H9 (cell line): ENCODE data around the gene DNAJC17. TPM values are rescaled to one million over a fixed set of nuclear protein-coding genes. Genes with fewer than 3 reads are reported as not detected.

Experiments used
- DNase-seq: peaks from one replicate; pipeline ENCODE4 v3.0.0-alpha.2; 2017
- H2AFZ ChIP-seq: one replicate; pipeline ENCODE4 v1.6.1; 2013; ENCODE audit warnings: mild to moderate bottlenecking, low read length, control low read depth, moderate library complexity
- H2AK5ac ChIP-seq: 2 replicates; pipeline ENCODE4 v1.6.1; 2013; ENCODE audit warnings: low read length, control low read depth, mixed read lengths; ENCODE audit not compliant: insufficient read length
- H2BK120ac ChIP-seq: one replicate; pipeline ENCODE4 v1.6.1; 2013; ENCODE audit warnings: low read depth, mild to moderate bottlenecking, low read length, control low read depth, inconsistent platforms; ENCODE audit not compliant: poor library complexity, severe bottlenecking
- H2BK12ac ChIP-seq: 2 replicates; pipeline ENCODE4 v1.6.1; 2013; ENCODE audit warnings: low read length, control low read depth, mixed read lengths, low read depth; ENCODE audit not compliant: insufficient read length
- H2BK15ac ChIP-seq: 2 replicates; pipeline ENCODE4 v1.6.1; 2013; ENCODE audit warnings: low read depth, low read length, control low read depth
- H2BK20ac ChIP-seq: one replicate; pipeline ENCODE4 v1.6.1; 2013; ENCODE audit warnings: low read depth, mild to moderate bottlenecking, low read length, control low read depth, inconsistent platforms; ENCODE audit not compliant: poor library complexity, severe bottlenecking
- H2BK5ac ChIP-seq: 2 replicates; pipeline ENCODE4 v1.6.1; 2013; ENCODE audit warnings: low read length, control low read depth, mixed read lengths; ENCODE audit not compliant: insufficient read length
- H3K14ac ChIP-seq: 2 replicates; pipeline ENCODE4 v1.6.1; 2013; ENCODE audit warnings: low read length, control low read depth; ENCODE audit not compliant: insufficient read depth
- H3K18ac ChIP-seq: 2 replicates; pipeline ENCODE4 v1.6.1; 2013; ENCODE audit warnings: low read depth, mild to moderate bottlenecking, mixed read lengths, low read length, control low read depth; ENCODE audit not compliant: insufficient read length
- H3K23ac ChIP-seq: 2 replicates; pipeline ENCODE4 v1.6.1; 2013; ENCODE audit warnings: low read length, control low read depth, mixed read lengths, low read depth; ENCODE audit not compliant: insufficient read length
- H3K23me2 ChIP-seq: 2 replicates; pipeline ENCODE4 v1.6.1; 2013; ENCODE audit warnings: low read depth, mild to moderate bottlenecking, mixed read lengths, low read length, control low read depth; ENCODE audit not compliant: insufficient read length, poor library complexity, severe bottlenecking
- H3K27ac ChIP-seq: 2 replicates; pipeline ENCODE4 v1.5.1; 2013; ENCODE audit warnings: low read length, control low read depth, mixed read lengths, low read depth; ENCODE audit not compliant: insufficient read length
- H3K27me3 ChIP-seq: 2 replicates; pipeline ENCODE4 v1.6.1; 2013; ENCODE audit warnings: low read length, control low read depth, inconsistent platforms; ENCODE audit not compliant: insufficient read depth
- H3K4ac ChIP-seq: 2 replicates; pipeline ENCODE4 v1.6.1; 2013; ENCODE audit warnings: low read depth, mild to moderate bottlenecking, control low read depth, inconsistent platforms, low read length, moderate library complexity
- H3K4me1 ChIP-seq: 2 replicates; pipeline ENCODE4 v1.6.1; 2013; ENCODE audit warnings: low read length, control low read depth, inconsistent platforms; ENCODE audit not compliant: insufficient read depth
- H3K4me2 ChIP-seq: 2 replicates; pipeline ENCODE4 v1.6.1; 2013; ENCODE audit warnings: low read length, control low read depth, mixed read lengths; ENCODE audit not compliant: insufficient read length, insufficient read depth
- H3K56ac ChIP-seq: 2 replicates; pipeline ENCODE4 v1.6.1; 2013; ENCODE audit warnings: low read depth, mild to moderate bottlenecking, mixed read lengths, low read length, control low read depth; ENCODE audit not compliant: insufficient read length
- H3K79me1 ChIP-seq: 2 replicates; pipeline ENCODE4 v1.6.1; 2013; ENCODE audit warnings: low read depth, mild to moderate bottlenecking, moderate library complexity, low read length, control low read depth, inconsistent platforms; ENCODE audit not compliant: insufficient read depth, poor library complexity, severe bottlenecking
- H3K79me2 ChIP-seq: 2 replicates; pipeline ENCODE4 v1.6.1; 2013; ENCODE audit warnings: low read length, control low read depth, inconsistent platforms; ENCODE audit not compliant: insufficient read depth
- H3K9ac ChIP-seq: 2 replicates; pipeline ENCODE4 v1.6.1; 2013; ENCODE audit warnings: low read length, control low read depth, mixed read lengths; ENCODE audit not compliant: insufficient read length; ENCODE audit errors: extremely low read depth
- H3K9me3 ChIP-seq: one replicate; pipeline ENCODE4 v1.6.1; 2013; ENCODE audit warnings: low read depth, low read length, inconsistent platforms; ENCODE audit not compliant: control insufficient read depth
- H3T11ph ChIP-seq: one replicate; pipeline ENCODE4 v1.6.1; 2013; ENCODE audit warnings: mild to moderate bottlenecking, low read length, control low read depth, inconsistent platforms
- H4K20me1 ChIP-seq: one replicate; pipeline ENCODE4 v1.6.1; 2013; ENCODE audit not compliant: control insufficient read depth, insufficient read length, insufficient read depth
- H4K5ac ChIP-seq: 2 replicates; pipeline ENCODE4 v1.6.1; 2013; ENCODE audit warnings: low read depth, mild to moderate bottlenecking, mixed read lengths, low read length, control low read depth; ENCODE audit not compliant: insufficient read length
- H4K8ac ChIP-seq: replicated peaks from 2 replicates; pipeline ENCODE4 v1.6.1; 2013; ENCODE audit warnings: low read length, control low read depth, mixed read lengths, low read depth; ENCODE audit not compliant: insufficient read length
- H4K91ac ChIP-seq: 2 replicates; pipeline ENCODE4 v1.6.1; 2013; ENCODE audit warnings: low read depth, mild to moderate bottlenecking, moderate library complexity, mixed read lengths, low read length, control low read depth; ENCODE audit not compliant: insufficient read length
- H3K27ac Mint-ChIP-seq, 3 experiments: 2 replicates in 2 of 3; 3 replicates in 1 of 3; pipeline ENCODE4 v1.8.0; 2020 to 2021; ENCODE audit warnings: mixed read lengths in 3 of 3, mild to moderate bottlenecking in 1 of 3, moderate library complexity in 1 of 3
- H3K27me3 Mint-ChIP-seq: 2 replicates; pipeline ENCODE4 v1.8.0; 2021; ENCODE audit warnings: low read depth, mild to moderate bottlenecking, moderate library complexity, mixed read lengths
- H3K36me3 Mint-ChIP-seq, 3 experiments: 2 replicates in 2 of 3; 3 replicates in 1 of 3; pipeline ENCODE4 v1.8.0; 2020 to 2021; ENCODE audit warnings: low read depth in 3 of 3, mixed read lengths in 3 of 3; ENCODE audit not compliant: insufficient read depth in 1 of 3
- H3K4me1 Mint-ChIP-seq, 2 experiments: 2 replicates each; pipeline ENCODE4 v1.8.0; 2020; ENCODE audit warnings: mixed read lengths in 2 of 2
- H3K4me3 Mint-ChIP-seq, 2 experiments: 2 replicates in 1 of 2; 3 replicates in 1 of 2; pipeline ENCODE4 v1.8.0; 2020 to 2021; ENCODE audit warnings: mild to moderate bottlenecking in 2 of 2, mixed read lengths in 2 of 2, moderate library complexity in 1 of 2
- H3K9me3 Mint-ChIP-seq, 2 experiments: 2 replicates in 1 of 2; 3 replicates in 1 of 2; pipeline ENCODE4 v1.8.0; 2020; ENCODE audit warnings: mild to moderate bottlenecking in 2 of 2, mixed read lengths in 2 of 2, moderate library complexity in 1 of 2
- CTCF ChIP-seq: fragments of 200-600 bp; sonication (generic); conservative IDR thresholded peaks from 3 replicates; pipeline ENCODE4 v1.8.0; 2021; ENCODE audit warnings: antibody characterized with exemption, mild to moderate bottlenecking
- WGBS: extraction: QIAGEN DNeasy Blood & Tissue Kit; methylation state at CpG from one replicate; pipeline ENCODE4 v1.1.7; 2013; ENCODE audit warnings: missing lambda C conversion rate, low lambda C conversion rate, mixed read lengths; ENCODE audit not compliant: insufficient read length; ENCODE audit errors: extremely low coverage; 5-methylcytosine and 5-hydroxymethylcytosine counted together
- total RNA-seq: library from RNA; stranded (reverse); gene quantifications from 2 replicates; pipeline ENCODE4 v1.2.1, GENCODE V29; 2021

DNAJC17 gene
- total RNA-seq, 1 experiment from 2014 or later = 38.3 TPM

GRCh38 chr15:40807888-40808461, 702 bp upstream of the DNAJC17 start:
- H4K91ac ChIP-seq = no peak overlapping the region
- no peak for DNase-seq
- Mint-ChIP-seq H3K4me3 (peak overlapping the region; percentile 93 to 98), H3K27me3 (no peaks in the 10 kb centered on the region; the same call in 1 of the 2 replicates), H3K4me1 (peaks cover 16 to 17% of the 10 kb centered on the region in 2 experiments), H3K9me3 (no peaks in the 10 kb centered on the region), H3K27ac (0 out of 7 replicates have a peak overlapping the region, but pooled peaks of 1 of the 3 experiments have one; percentile 86), H3K36me3 (peaks cover 0 to 10% (median 0%) of the 10 kb centered on the region in 3 experiments; a peak in 1 of 7 replicates)
- H2BK20ac ChIP-seq = no peak overlapping the region
- H2BK12ac ChIP-seq = no peak overlapping the region
- no peak overlapping the region for H4K8ac ChIP-seq
- peaks cover 4% of the 10 kb centered on the region for H3K23me2 ChIP-seq
- no peak overlapping the region for H2AK5ac ChIP-seq
- no peak overlapping the region for H3K9ac ChIP-seq
- no peaks in the 10 kb centered on the region for H3K27me3 ChIP-seq
- no peaks in the 10 kb centered on the region for H4K20me1 ChIP-seq
- no peak overlapping the region for H3K14ac ChIP-seq
- WGBS = no CpG with 5 or more reads among the region's 19 CpGs
- H3K4me2 ChIP-seq = peak overlapping the region; percentile 37
- no peak overlapping the region for H3K18ac ChIP-seq
- H4K5ac ChIP-seq = no peak overlapping the region
- no peak overlapping the region for H3K56ac ChIP-seq
- no peak overlapping the region for H3T11ph ChIP-seq
- H3K9me3 ChIP-seq = no peaks in the 10 kb centered on the region
- no peaks in the 10 kb centered on the region for H3K79me1 ChIP-seq
- peaks cover 3% of the 10 kb centered on the region for H3K4me1 ChIP-seq
- no peak overlapping the region for H3K23ac ChIP-seq
- no peak overlapping the region for H2BK15ac ChIP-seq
- H2BK5ac ChIP-seq = no peak overlapping the region
- H3K27ac ChIP-seq = no peak overlapping the region
- no peak overlapping the region for H3K4ac ChIP-seq
- H3K79me2 ChIP-seq = no peaks in the 10 kb centered on the region
- H2BK120ac ChIP-seq = no peak overlapping the region
- no peak overlapping the region for H2AFZ ChIP-seq
- no peak for TF ChIP-seq CTCF
